DMS114 treated with DMSO at 0.1 percent for 48 hours (cell line): Measurements from ENCODE around the gene BUB1B.
"Not testable (repeated sequence)": the region's sequence is repeated elsewhere in the genome, so short reads cannot be mapped to it uniquely, and the experiment has no call there.

Source experiments
- DNase-seq: peaks from one replicate; lab custom pipeline; 2025; ENCODE audit not compliant: unreplicated experiment; lab: John Stamatoyannopoulos, UW

BUB1B gene

DNA sequence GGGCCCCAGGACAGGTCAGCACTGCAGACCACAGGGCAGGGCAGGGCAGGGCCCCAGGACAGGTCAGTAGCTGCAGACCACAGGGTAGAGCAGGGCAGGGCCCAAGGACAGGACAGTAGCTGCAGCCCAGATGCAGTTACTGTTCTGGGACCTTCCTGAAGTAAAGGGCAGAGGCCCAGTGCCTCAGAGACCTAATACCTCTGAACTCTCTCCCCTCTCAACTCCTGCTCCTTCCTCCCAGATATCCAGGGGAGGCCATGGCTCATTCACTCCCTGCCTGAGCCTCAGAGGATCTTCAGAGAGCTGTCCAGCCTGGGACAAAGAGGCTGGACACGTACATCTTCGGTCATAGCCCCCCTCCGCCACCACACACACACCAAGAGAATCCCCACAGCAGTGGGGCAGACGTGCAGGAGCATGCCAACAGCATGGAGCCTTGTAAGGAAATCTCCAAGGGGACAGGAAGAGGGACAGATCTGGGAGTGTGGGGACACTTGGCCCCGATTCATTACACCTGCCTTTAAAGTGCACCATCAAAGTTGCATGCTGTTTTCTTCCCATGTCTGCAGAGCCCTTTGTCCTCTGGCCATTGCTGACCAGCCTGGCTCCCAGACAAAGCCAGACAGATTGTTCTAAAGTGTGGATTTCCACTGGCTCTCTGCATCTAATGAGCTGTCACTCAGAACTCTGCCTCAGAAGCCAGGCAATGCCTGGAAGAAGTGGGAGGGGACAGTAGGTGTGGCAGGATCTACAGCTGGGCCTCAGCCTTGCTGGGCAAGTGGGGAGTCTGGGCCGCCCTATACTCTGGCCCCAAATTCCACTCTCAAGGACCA is 24.2 kb upstream of the BUB1B start:
- DNase-seq, result no peak

DNA sequence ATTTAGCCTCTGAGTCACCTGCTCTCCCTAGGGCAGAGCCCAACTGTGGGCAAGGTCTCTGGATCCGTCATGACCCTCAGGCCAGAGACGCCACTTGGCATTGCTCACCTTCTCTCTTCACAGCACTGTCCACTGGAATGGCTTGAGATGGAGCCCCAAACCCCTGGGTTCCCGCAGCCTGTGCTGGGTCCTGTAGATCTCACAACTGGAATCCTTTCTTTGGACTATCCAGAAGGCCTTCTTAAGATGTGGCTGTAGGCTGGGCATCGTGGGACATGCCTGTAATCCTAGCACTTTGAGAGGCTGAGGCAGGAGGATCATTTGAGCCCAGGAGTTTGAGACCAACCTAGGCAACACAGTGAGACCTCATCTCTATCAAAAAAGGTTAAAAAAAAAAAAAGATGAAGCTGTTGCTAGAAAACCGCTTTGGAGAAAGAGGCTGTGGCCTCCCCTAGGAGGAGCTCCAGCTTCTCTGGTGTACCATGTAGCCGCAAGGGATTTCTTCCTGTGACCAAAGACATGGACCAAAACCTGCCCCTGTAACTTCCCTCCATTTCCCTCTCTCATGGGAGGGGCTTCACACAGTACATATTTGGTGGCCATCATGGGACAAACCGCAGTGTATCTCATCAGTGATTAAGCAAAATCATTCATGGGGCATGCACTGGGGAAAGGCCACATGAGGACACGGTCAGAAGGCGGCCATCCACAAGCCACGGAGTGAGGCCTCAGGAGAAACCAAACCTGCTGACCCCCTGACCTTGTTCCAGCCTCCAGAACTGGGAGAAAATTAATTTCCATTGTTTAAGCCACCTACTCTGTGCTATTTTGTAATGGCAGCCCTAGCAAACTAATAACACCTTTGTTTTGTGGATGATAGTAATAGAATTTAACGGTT is 23.3 kb upstream of the BUB1B start:
- DNase-seq, result no peak

- not testable (repeated sequence) for DNase-seq
Measured at GRCh38 chr15:40138201-40138570, 22.7 kb upstream of the BUB1B start.

DNA sequence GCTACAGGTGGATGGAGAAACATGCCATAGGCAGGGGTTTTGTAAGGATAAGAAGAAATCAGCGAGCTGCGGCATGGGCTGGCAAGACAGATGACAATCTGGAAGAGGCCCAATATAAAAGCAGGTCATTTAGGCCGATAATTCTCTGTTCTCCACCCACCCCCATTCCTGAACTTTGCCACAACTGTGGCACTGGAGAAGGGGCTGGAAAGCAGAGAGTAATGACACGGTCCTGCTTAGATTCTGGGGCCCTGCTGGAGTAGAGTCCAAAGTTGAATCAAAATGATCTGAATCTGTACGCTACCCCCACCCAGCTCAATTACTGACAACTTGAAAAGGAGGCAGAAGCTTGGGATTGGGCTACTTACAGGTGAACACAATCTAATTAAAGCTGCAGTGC is 18.4 kb upstream of the BUB1B start:
- DNase-seq, result no peak

GRCh38 chr15:40146037-40146436 is 14.8 kb upstream of the BUB1B start:
- no peak for DNase-seq

- no peak for DNase-seq
Measured at GRCh38 chr15:40149339-40149738, 11.5 kb upstream of the BUB1B start.

- DNase-seq, result no peak
Measured at GRCh38 chr15:40150163-40150925, 10.5 kb upstream of the BUB1B start.

DNA sequence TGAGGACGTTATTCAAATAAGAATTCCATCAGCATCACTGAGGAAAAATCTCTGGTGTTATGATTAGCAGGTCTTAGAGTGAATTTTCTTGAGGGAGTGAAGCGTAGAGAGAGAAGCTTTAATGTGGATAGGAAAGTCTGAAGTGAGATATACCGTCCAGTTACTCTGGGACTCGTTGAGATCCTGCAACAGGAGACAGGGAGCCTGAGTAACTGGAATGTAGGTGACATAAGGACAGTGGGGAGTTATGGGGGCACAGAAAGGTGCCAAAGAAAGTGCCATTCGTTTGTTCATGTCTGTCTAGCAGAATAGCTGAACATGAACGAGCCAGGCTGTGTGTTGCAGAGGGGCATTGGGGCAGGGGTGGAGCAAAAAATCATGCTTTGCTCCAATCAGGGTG is 9.4 kb upstream of the BUB1B start:
- no peak for DNase-seq

DNA sequence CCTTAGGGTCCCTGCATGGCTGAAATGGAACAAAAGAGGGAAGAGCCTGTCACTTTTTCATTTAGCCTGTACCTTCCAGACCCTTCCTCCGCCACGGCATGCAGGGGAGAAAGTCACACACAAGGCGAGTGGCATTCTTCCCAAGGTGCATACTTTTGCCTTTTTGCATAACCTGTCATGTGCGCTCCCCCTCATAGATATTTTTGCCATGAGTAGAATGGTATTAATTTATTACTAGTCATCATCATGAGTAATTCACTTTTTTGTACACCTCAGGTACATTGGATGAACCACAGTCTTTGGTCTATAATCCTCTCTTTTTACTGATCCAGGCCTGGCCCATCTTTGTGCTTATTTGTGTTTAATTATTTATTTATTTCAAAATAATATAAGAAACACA is 8.9 kb upstream of the BUB1B start:
- DNase-seq, result no peak

- not testable (repeated sequence) for DNase-seq
Measured at GRCh38 chr15:40154821-40155220, 6.0 kb upstream of the BUB1B start.

DNA sequence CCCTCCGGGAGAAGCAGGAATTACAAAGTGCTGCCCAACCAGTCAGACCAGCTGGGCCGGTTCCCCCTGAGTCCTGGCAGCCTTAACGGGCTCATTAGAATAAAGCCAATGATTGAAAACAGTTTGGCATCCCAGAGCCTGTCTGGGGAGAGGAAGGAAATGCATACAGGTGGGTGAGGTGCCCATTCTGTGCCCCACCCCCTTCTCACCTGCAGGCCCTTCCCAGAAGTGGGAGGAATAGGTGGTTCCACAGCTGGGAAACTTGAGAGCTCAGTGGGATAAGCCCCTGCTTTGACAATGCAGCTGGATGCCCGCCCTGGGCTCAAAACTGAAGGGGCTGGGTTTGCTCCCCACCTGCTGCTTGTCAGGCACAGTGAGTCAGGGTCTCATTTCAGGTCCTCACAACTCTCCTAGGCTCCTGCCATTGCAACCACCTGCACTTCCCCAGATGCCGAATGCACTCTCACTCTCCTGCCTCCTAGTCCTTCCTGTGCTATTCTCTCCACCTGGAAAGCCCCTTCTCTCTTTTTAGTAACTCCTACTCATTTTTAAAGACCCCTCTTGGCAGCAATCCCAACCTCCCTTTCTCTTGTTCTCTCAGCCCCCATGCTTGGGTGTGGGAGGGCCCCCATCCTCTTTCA is 5.5 kb upstream of the BUB1B start:
- no peak for DNase-seq

DNA sequence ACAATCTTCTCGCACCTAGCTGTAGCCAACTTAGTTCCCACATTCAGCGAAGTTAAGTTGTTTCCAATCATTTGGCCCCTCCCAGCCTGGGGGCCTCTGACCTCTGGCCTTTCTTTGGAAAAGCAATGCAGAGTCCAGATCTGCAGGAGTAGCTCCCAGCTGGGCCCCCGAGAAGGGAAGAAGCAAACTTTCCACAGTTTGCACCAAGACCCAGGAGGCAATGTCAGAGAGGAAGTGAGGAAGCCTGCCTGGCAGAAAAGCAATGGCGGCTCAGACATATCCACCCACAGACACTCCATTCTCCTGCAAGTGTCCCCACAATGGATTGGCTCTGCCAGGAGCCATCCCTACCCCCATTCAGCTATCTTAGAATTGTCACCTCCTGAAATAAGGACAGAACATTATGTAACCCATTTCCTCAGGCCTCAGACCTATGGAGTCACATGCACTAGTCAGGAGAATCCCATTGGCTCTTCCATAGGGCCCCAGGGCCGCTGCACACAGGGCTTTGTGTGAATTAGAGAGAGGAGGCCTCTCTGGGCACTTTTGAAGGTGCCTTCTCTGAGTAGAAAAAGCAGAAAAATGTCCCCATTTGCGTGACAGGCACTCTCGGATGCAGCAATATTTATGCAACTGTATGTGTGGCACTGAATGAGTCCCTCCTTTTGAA is 3.0 kb upstream of the BUB1B start:
- DNase-seq, result no peak

DNA sequence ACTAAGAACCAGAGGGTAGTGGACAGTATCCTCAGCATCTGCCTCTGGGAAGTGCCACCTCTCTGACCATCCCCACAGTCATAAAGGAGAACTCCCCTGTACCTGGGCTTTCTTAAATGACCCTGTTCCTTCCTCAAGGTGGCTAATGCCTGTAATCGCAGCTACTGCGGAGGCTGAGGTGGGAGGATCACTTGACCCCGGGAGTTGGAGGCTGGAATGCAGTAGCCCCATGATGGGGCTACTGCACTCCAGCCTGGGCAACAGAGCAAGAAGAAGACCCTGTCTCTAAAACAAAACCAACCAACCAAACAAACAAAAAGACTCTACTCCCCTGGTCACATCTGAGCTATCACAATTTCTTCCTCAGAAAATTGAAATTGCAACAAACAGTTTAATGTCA is 848 bp upstream of the BUB1B start:
- DNase-seq, result no peak

DNA sequence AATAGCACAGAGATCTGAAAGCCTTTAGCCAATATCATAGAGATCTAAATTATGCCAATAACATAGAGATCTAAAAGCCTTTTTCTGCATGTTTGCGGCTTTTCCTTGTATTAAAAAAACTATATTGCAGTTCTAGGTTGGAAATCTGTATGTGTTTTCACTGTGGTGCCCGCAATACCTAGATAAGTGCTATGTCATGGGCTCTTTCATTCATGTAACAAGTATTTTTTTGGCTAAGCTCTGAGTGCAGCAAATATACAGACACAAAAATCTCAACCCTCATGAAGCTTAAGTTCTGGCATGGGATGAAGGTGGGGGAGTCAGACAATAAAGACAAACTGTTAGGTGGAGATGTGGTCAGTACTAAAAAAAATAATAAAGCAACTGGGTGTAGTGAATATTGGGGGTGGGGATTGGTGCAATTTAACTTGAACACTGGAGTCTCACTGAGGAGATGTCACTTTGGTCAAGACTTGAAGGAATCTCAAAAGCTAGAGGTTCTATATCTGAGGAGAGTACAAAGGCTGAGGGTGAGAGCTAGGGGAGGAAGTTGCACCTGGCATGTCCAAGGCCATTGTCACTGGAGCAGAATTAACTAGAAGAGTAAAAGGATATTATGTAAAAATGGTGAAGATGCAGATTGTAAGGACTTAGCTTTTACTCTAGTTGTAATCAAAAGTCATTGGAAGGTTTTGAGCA is 973 bp downstream of the BUB1B start:
- no peak for DNase-seq

DNA sequence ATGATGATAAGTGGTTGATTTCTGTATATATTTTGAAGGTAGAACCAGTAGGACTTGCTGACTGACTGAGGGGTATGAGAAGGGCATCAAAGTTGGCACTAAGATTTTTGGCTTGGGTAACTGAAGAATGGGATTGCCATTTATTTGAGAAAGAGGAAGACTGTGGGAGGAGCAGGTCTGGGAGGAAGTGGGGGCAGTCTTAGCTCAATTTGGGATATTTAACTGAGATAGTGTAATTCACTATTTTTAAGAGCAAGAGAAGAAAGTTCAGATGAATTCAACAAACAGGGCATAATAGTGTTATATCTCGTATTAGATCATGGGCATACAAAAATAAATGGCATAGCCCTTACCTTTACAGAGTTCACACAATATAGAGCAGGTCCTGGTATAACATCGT is 1.7 kb downstream of the BUB1B start:
- no peak for DNase-seq

- no peak for DNase-seq
Measured at GRCh38 chr15:40163657-40164416, 3.0 kb downstream of the BUB1B start.

DNA sequence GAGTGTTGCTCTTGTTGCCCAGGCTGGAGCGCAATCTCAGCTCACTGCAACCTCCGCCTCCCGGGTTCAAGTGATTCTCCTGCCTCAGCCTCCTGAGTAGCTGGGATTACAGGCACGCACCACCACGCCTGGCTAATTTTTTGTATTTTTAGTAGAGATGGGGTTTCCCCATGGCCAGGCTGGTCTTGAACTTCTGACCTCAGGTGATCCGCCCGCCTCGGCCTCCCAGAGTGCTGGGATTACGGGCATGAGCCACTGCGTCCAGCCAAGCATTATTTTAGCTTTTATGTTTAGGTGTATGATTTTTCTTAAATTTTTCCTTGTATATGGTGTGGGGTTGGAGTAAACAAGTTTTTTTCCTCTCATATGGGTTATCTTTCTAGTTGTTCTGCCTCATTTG is 6.5 kb downstream of the BUB1B start:
- not testable (repeated sequence) for DNase-seq

DNA sequence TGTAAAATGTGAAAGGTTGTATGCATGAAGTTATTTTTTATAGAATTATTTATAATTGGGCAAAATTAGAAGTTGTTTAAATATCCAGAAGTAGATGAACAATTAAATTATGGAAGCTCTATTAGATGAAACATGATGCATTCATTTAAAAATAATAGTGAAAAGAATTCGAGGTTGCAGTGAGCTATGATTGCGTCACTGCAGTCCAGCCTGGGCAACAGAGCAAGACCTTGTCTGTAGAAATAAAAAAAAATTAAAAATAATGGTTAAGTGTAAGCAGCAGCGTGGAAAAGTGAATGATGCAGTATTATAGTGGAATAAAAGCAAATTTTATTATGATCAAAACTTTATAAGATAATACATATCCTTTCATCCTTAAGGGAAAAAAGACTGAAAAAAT is 14.3 kb downstream of the BUB1B start:
- DNase-seq, result no peak

- no peak for DNase-seq
Measured at GRCh38 chr15:40182358-40183029, 21.6 kb downstream of the BUB1B start.
